GM12878 (cell line): Measurements from ENCODE around the gene PID1.

Experiments
- ATF7 ChIP-seq: fragments of 450-650 bp; IDR thresholded peaks from 2 replicates; pipeline ENCODE4 v1.6.1; 2016; ENCODE audit warnings: low read depth, mild to moderate bottlenecking
- CTCF ChIP-seq, 3 experiments: IDR thresholded peaks in 2 of 3; conservative IDR thresholded peaks in 1 of 3; 2 replicates each; pipeline ENCODE4 v1.5.1; 2011; ENCODE audit warnings: low read depth in 3 of 3, low read length in 3 of 3, mild to moderate bottlenecking in 3 of 3, control low read depth in 2 of 3, moderate library complexity in 2 of 3, inconsistent platforms in 1 of 3, mixed read lengths in 1 of 3; ENCODE audit not compliant: control insufficient read depth in 2 of 3, insufficient read depth in 1 of 3; ENCODE audit errors: extremely low read depth in 1 of 3
- EP300 ChIP-seq, 2 experiments: fragments of 150-350 bp in 1 of 2; IDR thresholded peaks; 2 replicates each; pipeline ENCODE4 v1.6.1; 2011 to 2012; ENCODE audit warnings: low read depth in 2 of 2, low read length in 2 of 2, borderline replicate concordance in 1 of 2, improper control_type of control experiment in 1 of 2, inconsistent platforms in 1 of 2; ENCODE audit not compliant: control insufficient read depth in 1 of 2
- GATAD2B ChIP-seq: fragments of 450-650 bp; conservative IDR thresholded peaks from 2 replicates; pipeline ENCODE4 v1.6.1; 2017; ENCODE audit warnings: low read depth, mild to moderate bottlenecking, moderate library complexity
- HDAC2 ChIP-seq: fragments of 200-600 bp; sonication (generic); IDR thresholded peaks from 2 replicates; pipeline ENCODE4 v1.6.1; 2017
- HDGF ChIP-seq: fragments of 450-650 bp; IDR thresholded peaks from 2 replicates; pipeline ENCODE4 v1.6.1; 2016; ENCODE audit warnings: antibody characterized with exemption
- JUNB ChIP-seq: IDR thresholded peaks from 2 replicates; pipeline ENCODE4 v1.6.1; 2016; ENCODE audit warnings: antibody characterized with exemption, mild to moderate bottlenecking
- MTA3 ChIP-seq: IDR thresholded peaks from 2 replicates; pipeline ENCODE4 v1.6.1; 2012; ENCODE audit warnings: low read length, inconsistent platforms, borderline replicate concordance
- NFIC ChIP-seq: IDR thresholded peaks from 2 replicates; pipeline ENCODE4 v1.6.1; 2012; ENCODE audit warnings: low read depth, mild to moderate bottlenecking, inconsistent platforms, low read length, moderate library complexity
- PML ChIP-seq: IDR thresholded peaks from 2 replicates; pipeline ENCODE4 v1.6.1; 2012; ENCODE audit warnings: low read length, inconsistent platforms
- POLR2A ChIP-seq: IDR thresholded peaks from 2 replicates; pipeline ENCODE4 v1.6.1; 2011; ENCODE audit warnings: low read depth, mild to moderate bottlenecking, low read length
- POLR2AphosphoS5 ChIP-seq: IDR thresholded peaks from 2 replicates; pipeline ENCODE4 v1.6.1; 2011; ENCODE audit warnings: mild to moderate bottlenecking, low read length, inconsistent platforms
- YY1 ChIP-seq: IDR thresholded peaks from 2 replicates; pipeline ENCODE4 v1.6.1; 2011; ENCODE audit warnings: low read depth, mild to moderate bottlenecking, low read length
- ZBTB11 ChIP-seq: fragments of 450-650 bp; formaldehyde crosslinking; IDR thresholded peaks from 2 replicates; pipeline ENCODE4 v1.5.0; 2022; ENCODE audit warnings: mild to moderate bottlenecking, missing genetic modification characterization

GRCh38 chr2:229009816-229010215 is 261.3 kb downstream of the PID1 start:
- no peak for TF ChIP-seq PML
- TF ChIP-seq POLR2A = no peak
- TF ChIP-seq CTCF (IDR thresholded peaks at IDR 0.05 in 2 of 3, conservative IDR thresholded peaks at IDR 0.05 in 1 of 3; ENCODE audit: control insufficient read depth in 2 of 3, extremely low read depth in 1 of 3, insufficient read depth in 1 of 3, low read depth in 3 of 3, low read length in 3 of 3) = no peak
- no peak for TF ChIP-seq HDAC2
- no peak for TF ChIP-seq POLR2AphosphoS5
- no peak for TF ChIP-seq JUNB
- TF ChIP-seq YY1 = no peak
- no peak for TF ChIP-seq EP300 (IDR thresholded peaks at IDR 0.05; ENCODE audit: borderline replicate concordance in 1 of 2, control insufficient read depth in 1 of 2, low read depth in 2 of 2, low read length in 2 of 2)
- no peak for TF ChIP-seq GATAD2B
- no peak for TF ChIP-seq HDGF
- TF ChIP-seq ZBTB11 = no peak
- no peak for TF ChIP-seq NFIC
- no peak for TF ChIP-seq MTA3
- no peak for TF ChIP-seq ATF7
